RPMI7951 (cell line): ENCODE data around the gene RUNX1. TPM values are rescaled to one million over a fixed set of nuclear protein-coding genes. Genes with fewer than 3 reads are reported as not detected.
A peak's percentile ranks its signal among the peaks of the same experiment; 100 is the strongest.

Experiments
- DNase-seq: peaks from one replicate; pipeline ENCODE4 v3.0.0-alpha.2; 2012; ENCODE audit warnings: low read depth
- total RNA-seq: library from RNA; depleted of rRNA; stranded (reverse); fragments of >200 nt; shearing (Covaris generic); gene quantifications from 2 replicates; pipeline ENCODE4 v1.2.3, GENCODE V29; 2014

RUNX1 gene
- total RNA-seq, 1 experiment from 2014 or later: 13.8 TPM

- DNase-seq: no peak
These were observed 102.1 kb downstream of the RUNX1 start for GRCh38 chr21:34946916-34947534.

GRCh38 chr21:34946385-34946840 lies 102.7 kb downstream of the RUNX1 start:
- no peak for DNase-seq

GRCh38 chr21:34945288-34945687 lies 103.8 kb downstream of the RUNX1 start:
- no peak for DNase-seq

- DNase-seq: no peak
These were observed 104.9 kb downstream of the RUNX1 start for GRCh38 chr21:34944015-34944755.

- DNase-seq: no peak
These were observed 106.2 kb downstream of the RUNX1 start for GRCh38 chr21:34942911-34943310.

GRCh38 chr21:34941162-34941561 lies 107.9 kb downstream of the RUNX1 start:
- DNase-seq: no peak

GRCh38 chr21:34939673-34940331 lies 109.3 kb downstream of the RUNX1 start:
- no peak for DNase-seq

GRCh38 chr21:34938089-34938764 lies 110.9 kb downstream of the RUNX1 start:
- DNase-seq: no peak

- no peak for DNase-seq
These were observed 112.1 kb downstream of the RUNX1 start for GRCh38 chr21:34936883-34937563.

- DNase-seq: peak; percentile 43
These were observed 112.7 kb downstream of the RUNX1 start for GRCh38 chr21:34936371-34936789.

- DNase-seq: no peak
These were observed 113.2 kb downstream of the RUNX1 start for GRCh38 chr21:34935898-34936297.

GRCh38 chr21:34935452-34935851 lies 113.7 kb downstream of the RUNX1 start:
- no peak for DNase-seq

GRCh38 chr21:34934350-34934749 lies 114.8 kb downstream of the RUNX1 start:
- no peak for DNase-seq

- peak; percentile 48 for DNase-seq
These were observed 115.3 kb downstream of the RUNX1 start for GRCh38 chr21:34933609-34934335.

- DNase-seq: no peak
These were observed 116.9 kb downstream of the RUNX1 start for GRCh38 chr21:34932233-34932632.

GRCh38 chr21:34930971-34931370 lies 118.1 kb downstream of the RUNX1 start:
- DNase-seq: no peak

- DNase-seq: peak; percentile 69
These were observed 120.5 kb downstream of the RUNX1 start for GRCh38 chr21:34928637-34929036.

GRCh38 chr21:34927992-34928391 lies 121.1 kb downstream of the RUNX1 start:
- no peak for DNase-seq

- DNase-seq: peak; percentile 45
These were observed 122.2 kb downstream of the RUNX1 start for GRCh38 chr21:34926803-34927467.

GRCh38 chr21:34925597-34925996 lies 123.5 kb downstream of the RUNX1 start:
- DNase-seq: no peak
